K562 (cell line): ENCODE measurements around the gene KANK2. TPM values are rescaled to one million over a fixed set of nuclear protein-coding genes. Genes with fewer than 3 reads are reported as not detected.

Experiments
- ATAC-seq: fragments of 200-7000 bp; cut with Tn5 transposase; 3 replicates; pipeline ENCODE4 v1.9.1; 2020; ENCODE audit warnings: moderate library complexity
- BruUV-seq: library from RNA; stranded (reverse); fragments of 400-500 nt; replicated peaks from 2 replicates; lab custom pipeline; 2021; lab: Mats Ljungman, UMichigan
- CTCF ChIA-PET: fragments of 300-600 bp; formaldehyde crosslinking; extraction: SDS; loops from one replicate; lab custom pipeline; 2021; ENCODE audit warnings: low intra/inter-chr PET ratio; lab: Yijun Ruan, JAX
- POLR2A ChIA-PET: fragments of 300-600, 350-650 bp; sonication (Branson Sonifier 250); formaldehyde crosslinking; extraction: SDS; loops from one replicate; lab custom pipeline; 2021; ENCODE audit warnings: antibody characterized with exemption, inconsistent platforms; lab: Yijun Ruan, JAX
- DNase-seq, 4 experiments: peaks; one replicate each; pipeline versions ENCODE4 v3.0.0 to v3.0.0-alpha.2; 2011 to 2018; ENCODE audit warnings: low spot score in 3 of 4, mixed read lengths in 3 of 4; ENCODE audit errors: extremely low read depth in 1 of 4
- FAIRE-seq: peaks from 2 replicates; lab custom pipeline; 2011; peaks lifted over from hg19 to GRCh38; lab: Jason Lieb, UNC
- H2AFZ ChIP-seq: 2 replicates; pipeline ENCODE4 v1.6.0; 2011; ENCODE audit warnings: low read depth, low read length, control low read depth, inconsistent platforms
- H3K27ac ChIP-seq: fragments of 200-600 bp; 3 replicates; pipeline ENCODE4 v1.8.0; 2011; ENCODE audit warnings: low read depth, mild to moderate bottlenecking, control low read depth, inconsistent platforms, low read length, moderate library complexity, mixed read lengths; ENCODE audit errors: extremely low read depth
- H3K27me3 ChIP-seq, 2 experiments: fragments of 300-600 bp in 1 of 2; 2 replicates in 1 of 2; 3 replicates in 1 of 2; pipeline versions ENCODE4 v1.6.0 to v1.8.0; 2011; ENCODE audit warnings: inconsistent platforms in 2 of 2, low read length in 2 of 2, mild to moderate bottlenecking in 1 of 2, mixed read lengths in 1 of 2, moderate library complexity in 1 of 2; ENCODE audit not compliant: control insufficient read depth in 2 of 2, insufficient read depth in 2 of 2
- H3K36me3 ChIP-seq: fragments of 300-600 bp; 3 replicates; pipeline ENCODE4 v1.8.0; 2011; ENCODE audit warnings: mild to moderate bottlenecking, low read length, inconsistent platforms; ENCODE audit not compliant: control insufficient read depth, insufficient read depth
- H3K4me1 ChIP-seq, 2 experiments: fragments of 200-600 bp in 1 of 2; replicated peaks in 1 of 2; 2 replicates in 1 of 2; 3 replicates in 1 of 2; pipeline versions ENCODE4 v1.5.1 to v1.8.0; 2011; ENCODE audit warnings: inconsistent platforms in 2 of 2, low read length in 2 of 2, mild to moderate bottlenecking in 1 of 2, mixed read lengths in 1 of 2, moderate library complexity in 1 of 2; ENCODE audit not compliant: control insufficient read depth in 2 of 2, insufficient read depth in 2 of 2
- H3K4me2 ChIP-seq: 2 replicates; pipeline ENCODE4 v1.6.1; 2011; ENCODE audit warnings: low read length, control low read depth, inconsistent platforms, mixed read lengths; ENCODE audit not compliant: insufficient read depth
- H3K4me3 ChIP-seq: fragments of 200-600 bp; sonication (generic), shearing (Covaris generic); 2 replicates; pipeline ENCODE4 v1.5.1; 2016; ENCODE audit warnings: control low read depth, inconsistent platforms
- H3K79me2 ChIP-seq: fragments of 200-600 bp; 3 replicates; pipeline ENCODE4 v1.8.0; 2011; ENCODE audit warnings: low read length, inconsistent platforms; ENCODE audit not compliant: control insufficient read depth, insufficient read depth
- H3K9ac ChIP-seq, 2 experiments: 2 replicates each; pipeline versions ENCODE4 v1.6.0 to v1.6.1; 2011; ENCODE audit warnings: low read depth in 2 of 2, low read length in 2 of 2, control low read depth in 1 of 2, inconsistent platforms in 1 of 2, mild to moderate bottlenecking in 1 of 2, mixed read lengths in 1 of 2; ENCODE audit not compliant: insufficient read depth in 1 of 2
- H3K9me1 ChIP-seq: one replicate; pipeline ENCODE4 v1.6.0; 2011; ENCODE audit warnings: inconsistent platforms, mild to moderate bottlenecking, low read length, moderate library complexity; ENCODE audit not compliant: control insufficient read depth, insufficient read depth
- H3K9me3 ChIP-seq: replicated peaks from 2 replicates; pipeline ENCODE4 v1.5.1; 2011; ENCODE audit warnings: low read depth, low read length, inconsistent platforms; ENCODE audit not compliant: control insufficient read depth, insufficient read depth
- H4K20me1 ChIP-seq: replicated peaks from 2 replicates; pipeline ENCODE4 v1.6.1; 2011; ENCODE audit warnings: low read length, inconsistent platforms, mixed read lengths; ENCODE audit not compliant: control insufficient read depth, insufficient read depth
- ASH1L ChIP-seq: fragments of 450-650 bp; IDR thresholded peaks from 2 replicates; pipeline ENCODE4 v1.6.1; 2018; ENCODE audit warnings: borderline replicate concordance, mild to moderate bottlenecking, low read depth; ENCODE audit not compliant: partially characterized antibody
- CBFA2T2 ChIP-seq: fragments of 450-650 bp; conservative IDR thresholded peaks from 2 replicates; pipeline ENCODE4 v1.6.1; 2017; ENCODE audit warnings: mild to moderate bottlenecking
- DDX20 ChIP-seq: fragments of 450-650 bp; IDR thresholded peaks from 2 replicates; pipeline ENCODE4 v1.6.1; 2016; ENCODE audit warnings: missing genetic modification characterization, low read depth, mild to moderate bottlenecking, missing compliant biosample characterization, moderate library complexity
- FOXO4 ChIP-seq: fragments of 450-650 bp; formaldehyde crosslinking; IDR thresholded peaks from 2 replicates; pipeline ENCODE4 v1.4.0; 2020; ENCODE audit warnings: mild to moderate bottlenecking, moderate library complexity
- MTA3 ChIP-seq: fragments of 450-650 bp; formaldehyde crosslinking; IDR thresholded peaks from 2 replicates; pipeline ENCODE4 v1.6.1; 2017; ENCODE audit warnings: mild to moderate bottlenecking, borderline replicate concordance
- RAD51 ChIP-seq: fragments of 450-650 bp; IDR thresholded peaks from 2 replicates; pipeline ENCODE4 v1.7.1; 2016; ENCODE audit warnings: low read depth, mild to moderate bottlenecking, borderline replicate concordance
- RBM25 ChIP-seq: fragments of 200-400 bp; formaldehyde crosslinking; IDR thresholded peaks from 2 replicates; pipeline ENCODE4 v1.6.1; 2018; ENCODE audit warnings: low read length, low read depth, moderate library complexity; ENCODE audit not compliant: severe bottlenecking
- USF1 ChIP-seq: sonication (generic); formaldehyde crosslinking; IDR thresholded peaks from 2 replicates; pipeline ENCODE4 v1.9.0; 2022; ENCODE audit warnings: mild to moderate bottlenecking, missing genetic modification reagents
- USF2 ChIP-seq: sonication (generic); formaldehyde crosslinking; IDR thresholded peaks from 2 replicates; pipeline ENCODE4 v1.5.0; 2020; ENCODE audit warnings: missing genetic modification reagents
- ZBTB33 ChIP-seq: sonication (generic); formaldehyde crosslinking; IDR thresholded peaks from 2 replicates; pipeline ENCODE4 v1.8.1; 2023; ENCODE audit warnings: mild to moderate bottlenecking, missing genetic modification reagents
- ZNF445 ChIP-seq: fragments of 250-450 bp; sonication (Bioruptor Pico); IDR thresholded peaks from 2 replicates; pipeline ENCODE4 v1.4.0; 2020; ENCODE audit warnings: low read depth, mild to moderate bottlenecking, moderate library complexity
- WGBS: fragments of 100-300 bp; shearing (Covaris generic); methylation state at CpG from one replicate; pipeline ENCODE4 v1.1.6; 2016; ENCODE audit warnings: low coverage, mixed read lengths; ENCODE audit not compliant: insufficient coverage; ENCODE audit errors: missing lambda C conversion rate; 5-methylcytosine and 5-hydroxymethylcytosine counted together
- in situ Hi-C: fragments of 300-500 bp; cut with MboI; formaldehyde crosslinking; loops from 4 replicates; pipeline ENCODE4 v1.15.0; 2018; ENCODE audit warnings: inconsistent platforms, mixed read lengths
- intact Hi-C: fragments of 100-400 bp; cut with micrococcal nuclease; formaldehyde crosslinking; loops from 2 replicates; pipeline ENCODE4 v1.14.2; 2022
- polyA plus RNA-seq, 8 experiments: library from polyadenylated mRNA; depleted of rRNA in 4 of 8; stranded (reverse) in 5 of 8; unstranded in 3 of 8; fragments of >200 nt; fragmentation: Nextera tagmentation in 2 of 8; fragmentation: Illumina TruSeq in 1 of 8; extraction: Ambion mirVana in 2 of 8; extraction: Trizol in 1 of 8; gene quantifications; 2 replicates each; pipeline versions ENCODE4 v1.2.1 to v1.2.3, GENCODE V29; 2011 to 2014; ENCODE audit warnings: inconsistent platforms in 1 of 8, missing spikeins in 1 of 8
- total RNA-seq, 7 experiments: library from RNA; depleted of rRNA in 6 of 7; stranded (reverse); fragments of >200 nt in 6 of 7; fragmentation: Illumina TruSeq in 2 of 7; extraction: Trizol in 2 of 7; gene quantifications; 2 replicates each; pipeline versions ENCODE4 v1.2.1 to v1.2.3, GENCODE V29; 2011 to 2021; ENCODE audit warnings: low replicate concordance in 1 of 7
- TF ChIP-seq, protein P1 (sequence below): sonication (generic); formaldehyde crosslinking; IDR thresholded peaks from 2 replicates; pipeline ENCODE4 v1.8.0; 2022; ENCODE audit warnings: missing genetic modification reagents, mild to moderate bottlenecking, moderate library complexity, borderline replicate concordance
- TF ChIP-seq, protein P2 (sequence below), 2 experiments: fragments of 450-650 bp in 1 of 2; sonication (generic) in 1 of 2; formaldehyde crosslinking in 1 of 2; IDR thresholded peaks in 1 of 2; conservative IDR thresholded peaks in 1 of 2; 2 replicates each; pipeline versions ENCODE4 v1.6.1 to v1.8.1; 2016 to 2023; ENCODE audit warnings: mild to moderate bottlenecking in 2 of 2, moderate library complexity in 2 of 2, inconsistent platforms in 1 of 2, missing genetic modification reagents in 1 of 2

Gene KANK2
- total and polyA plus RNA-seq, 9 of the 15 experiments (the other 6 are each of a cell fraction or from before 2014, with no cell fraction given) = 4.4 to 47.8 (median 21.3) TPM

GRCh38 chr19:11191273-11191755, 6.0 kb downstream of the KANK2 start:
- no peak overlapping the region for H3K27ac ChIP-seq
- TF ChIP-seq, protein P1, sequence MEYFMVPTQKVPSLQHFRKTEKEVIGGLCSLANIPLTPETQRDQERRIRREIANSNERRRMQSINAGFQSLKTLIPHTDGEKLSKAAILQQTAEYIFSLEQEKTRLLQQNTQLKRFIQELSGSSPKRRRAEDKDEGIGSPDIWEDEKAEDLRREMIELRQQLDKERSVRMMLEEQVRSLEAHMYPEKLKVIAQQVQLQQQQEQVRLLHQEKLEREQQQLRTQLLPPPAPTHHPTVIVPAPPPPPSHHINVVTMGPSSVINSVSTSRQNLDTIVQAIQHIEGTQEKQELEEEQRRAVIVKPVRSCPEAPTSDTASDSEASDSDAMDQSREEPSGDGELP (CRISPR knock-in tag) = peak; percentile 72; the same call in 1 of the 2 replicates
- TF ChIP-seq ASH1L (peak; percentile 31), DDX20 (tag) (no peak), USF1 (CRISPR knock-in tag) (peak; percentile 96), MTA3 (no peak), CBFA2T2 (peak; percentile 36; the same call in 1 of the 2 replicates), ZNF445 (CRISPR knock-in tag) (no peak), FOXO4 (CRISPR knock-in tag) (no peak), RBM25 (peak; percentile 37), USF2 (peak; percentile 94), ZBTB33 (CRISPR knock-in tag) (peak; percentile 41; the same call in 1 of the 2 replicates), RAD51 (peak; percentile 87)
- TF ChIP-seq, protein P2, sequence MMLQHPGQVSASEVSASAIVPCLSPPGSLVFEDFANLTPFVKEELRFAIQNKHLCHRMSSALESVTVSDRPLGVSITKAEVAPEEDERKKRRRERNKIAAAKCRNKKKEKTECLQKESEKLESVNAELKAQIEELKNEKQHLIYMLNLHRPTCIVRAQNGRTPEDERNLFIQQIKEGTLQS (IDR thresholded peaks at IDR 0.05) = peak; percentile 28; the same call in 1 of the 2 replicates
- TF ChIP-seq, protein P2 (CRISPR knock-in tag; conservative IDR thresholded peaks at IDR 0.05) = no peak

More at GRCh38 chr19:11191273-11191755, 6.0 kb downstream of the KANK2 start:
- no TSS peak for BruUV-seq
- in situ Hi-C loops = no loop called here
- Histone ChIP-seq H3K36me3 (peaks cover 53% of the 10 kb centered on the region), H3K9ac (peak overlapping the region in 1 of 2 experiments; percentile 26; a peak in 1 of 4 replicates), H2AFZ (no peak overlapping the region), H3K4me2 (no peak overlapping the region), H3K4me3 (no peak overlapping the region), H4K20me1 (0 out of 2 replicates have a peak, but pooled peaks cover under 1% of the 10 kb centered on the region), H3K9me3 (0 out of 2 replicates have a peak, but pooled peaks cover 1% of the 10 kb centered on the region), H3K4me1 (peaks cover 12 to 53% of the 10 kb centered on the region in 2 experiments; a peak in 4 of 5 replicates), H3K9me1 (peaks cover 2% of the 10 kb centered on the region), H3K27me3 (no peaks in the 10 kb centered on the region), H3K79me2 (peaks cover 5% of the 10 kb centered on the region)
- FAIRE-seq (no peak), ATAC-seq (peak; percentile 87), DNase-seq (peak; percentile 27 to 85 (median 78))
- 62% methylated on average over 8 of the region's 8 CpGs for WGBS
- ChIA-PET POLR2A (interaction anchor here (0.6 to 2.4 kb wide), 4 partner anchors 29 to 305 kb away, joined by 3 to 5 read pairs (median 4); partner anchors contain the start of gene SMARCA4), CTCF (no interaction called here)
- intact Hi-C loops = no loop called here
